MM.1S (cell line): Measurements from ENCODE around the gene SRRM3.

ENCODE experiments used
- DNase-seq: peaks from one replicate; pipeline ENCODE4 v3.0.0-alpha.2; 2015
- H2AFZ ChIP-seq: fragments of 300-600 bp; sonication (generic); 2 replicates; pipeline ENCODE4 v1.6.0; 2016; ENCODE audit warnings: antibody characterized with exemption, low read length
- H3F3A ChIP-seq: fragments of 300-600 bp; sonication (generic); 2 replicates; pipeline ENCODE4 v1.6.1; 2016; ENCODE audit warnings: mild to moderate bottlenecking, antibody characterized with exemption, low read length, moderate library complexity, mixed read lengths; ENCODE audit not compliant: insufficient read depth
- H3K27ac ChIP-seq: fragments of 300-600 bp; sonication (generic); 2 replicates; pipeline ENCODE4 v1.5.1; 2016; ENCODE audit warnings: mild to moderate bottlenecking, low read length
- H3K27me3 ChIP-seq: fragments of 300-600 bp; sonication (generic); replicated peaks from 2 replicates; pipeline ENCODE4 v1.6.0; 2016; ENCODE audit warnings: low read length; ENCODE audit not compliant: insufficient read depth
- H3K36me3 ChIP-seq: fragments of 300-600 bp; sonication (generic); replicated peaks from 2 replicates; pipeline ENCODE4 v1.6.1; 2016; ENCODE audit warnings: mild to moderate bottlenecking, low read length, mixed read lengths; ENCODE audit not compliant: insufficient read depth
- H3K4me1 ChIP-seq: fragments of 300-600 bp; sonication (generic); 2 replicates; pipeline ENCODE4 v1.6.1; 2016; ENCODE audit warnings: low read length, mixed read lengths
- H3K4me2 ChIP-seq: fragments of 300-600 bp; sonication (generic); 2 replicates; pipeline ENCODE4 v1.6.0; 2016; ENCODE audit warnings: low read depth, low read length
- H3K4me3 ChIP-seq: fragments of 300-600 bp; sonication (generic); 2 replicates; pipeline ENCODE4 v1.5.1; 2016; ENCODE audit warnings: low read length, mixed read lengths
- H3K79me2 ChIP-seq: fragments of 300-600 bp; sonication (generic); 2 replicates; pipeline ENCODE4 v1.6.1; 2016; ENCODE audit warnings: mixed run types, low read length, mixed read lengths
- H3K9ac ChIP-seq: fragments of 300-600 bp; sonication (generic); 2 replicates; pipeline ENCODE4 v1.6.1; 2016; ENCODE audit warnings: low read length, mixed read lengths
- H3K9me2 ChIP-seq: fragments of 300-600 bp; sonication (generic); replicated peaks from 2 replicates; pipeline ENCODE4 v1.6.1; 2016; ENCODE audit warnings: mild to moderate bottlenecking, low read length, mixed read lengths; ENCODE audit not compliant: insufficient read depth
- H3K9me3 ChIP-seq: fragments of 300-600 bp; sonication (generic); replicated peaks from 2 replicates; pipeline ENCODE4 v1.6.1; 2016; ENCODE audit warnings: mild to moderate bottlenecking, low read length, mixed read lengths; ENCODE audit not compliant: insufficient read depth
- H4K20me1 ChIP-seq: fragments of 300-600 bp; sonication (generic); 2 replicates; pipeline ENCODE4 v1.6.1; 2016; ENCODE audit warnings: mild to moderate bottlenecking, low read length, moderate library complexity, mixed read lengths; ENCODE audit not compliant: insufficient read depth
- CTCF ChIP-seq: fragments of 300-600 bp; sonication (generic); IDR thresholded peaks from 2 replicates; pipeline ENCODE4 v1.5.1; 2016; ENCODE audit warnings: antibody characterized with exemption, low read length, mixed read lengths
- EZH2 ChIP-seq: fragments of 300-600 bp; sonication (generic); optimal IDR thresholded peaks from 2 replicates; pipeline ENCODE3; 2017; ENCODE audit warnings: low read depth, mild to moderate bottlenecking, antibody characterized with exemption, low read length, mixed read lengths
- EZH2phosphoT487 ChIP-seq: fragments of 300-600 bp; sonication (generic); IDR thresholded peaks from 2 replicates; pipeline ENCODE4 v1.6.1; 2018; ENCODE audit warnings: antibody characterized with exemption, low read length

Gene SRRM3

GRCh38 chr7:76231583-76231982, 29.9 kb downstream of the SRRM3 start:
- DNase-seq, result no peak
- no peak for TF ChIP-seq CTCF
- TF ChIP-seq EZH2, result no peak
- H3K79me2 ChIP-seq, result no peaks in the 10 kb centered on the region
- H3K27me3 ChIP-seq, result peaks cover 54% of the 10 kb centered on the region
- no peak overlapping the region for H3K4me2 ChIP-seq
- H4K20me1 ChIP-seq, result no peaks in the 10 kb centered on the region
- no peaks in the 10 kb centered on the region for H3K9me2 ChIP-seq
- no peak overlapping the region for H3K4me3 ChIP-seq
- H3K36me3 ChIP-seq, result no peaks in the 10 kb centered on the region
- H3K9ac ChIP-seq, result no peak overlapping the region
- no peaks in the 10 kb centered on the region for H3F3A ChIP-seq
- no peak overlapping the region for H3K27ac ChIP-seq
- H3K4me1 ChIP-seq, result no peaks in the 10 kb centered on the region
- no peak overlapping the region for H2AFZ ChIP-seq
- H3K9me3 ChIP-seq, result no peaks in the 10 kb centered on the region

DNA sequence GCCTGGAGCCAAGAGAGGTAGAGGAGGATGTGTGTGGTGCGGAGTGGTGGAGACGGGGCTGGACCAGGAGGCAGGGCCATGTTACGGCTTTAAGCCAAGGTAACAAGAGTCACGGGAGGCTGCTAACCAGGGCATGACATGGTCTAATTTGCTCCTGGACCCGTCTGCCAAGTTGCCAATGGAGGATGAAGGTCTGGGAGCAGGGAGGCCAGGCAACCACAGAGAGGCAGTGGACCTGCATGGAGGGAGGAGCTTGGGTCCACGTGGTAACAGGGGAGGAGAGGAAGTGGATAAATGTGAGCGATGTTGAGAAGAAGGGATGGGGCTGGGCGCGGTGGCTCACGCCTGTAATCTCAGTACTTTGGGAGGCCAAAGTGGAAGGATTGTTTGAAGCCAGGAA, 31.0 kb downstream of the SRRM3 start:
- DNase-seq, result no peak
- Histone ChIP-seq H3K36me3 (no peaks in the 10 kb centered on the region), H3K9me3 (no peaks in the 10 kb centered on the region), H3K4me1 (no peaks in the 10 kb centered on the region), H2AFZ (no peak overlapping the region), H4K20me1 (no peaks in the 10 kb centered on the region), H3K27ac (no peak overlapping the region), H3K27me3 (peaks cover 49% of the 10 kb centered on the region), H3K9ac (no peak overlapping the region), H3K9me2 (no peaks in the 10 kb centered on the region), H3K4me2 (no peak overlapping the region), H3K4me3 (no peak overlapping the region), H3K79me2 (no peaks in the 10 kb centered on the region), H3F3A (no peaks in the 10 kb centered on the region)
- no peak for TF ChIP-seq EZH2
- no peak for TF ChIP-seq EZH2phosphoT487
- TF ChIP-seq CTCF, result no peak

DNA sequence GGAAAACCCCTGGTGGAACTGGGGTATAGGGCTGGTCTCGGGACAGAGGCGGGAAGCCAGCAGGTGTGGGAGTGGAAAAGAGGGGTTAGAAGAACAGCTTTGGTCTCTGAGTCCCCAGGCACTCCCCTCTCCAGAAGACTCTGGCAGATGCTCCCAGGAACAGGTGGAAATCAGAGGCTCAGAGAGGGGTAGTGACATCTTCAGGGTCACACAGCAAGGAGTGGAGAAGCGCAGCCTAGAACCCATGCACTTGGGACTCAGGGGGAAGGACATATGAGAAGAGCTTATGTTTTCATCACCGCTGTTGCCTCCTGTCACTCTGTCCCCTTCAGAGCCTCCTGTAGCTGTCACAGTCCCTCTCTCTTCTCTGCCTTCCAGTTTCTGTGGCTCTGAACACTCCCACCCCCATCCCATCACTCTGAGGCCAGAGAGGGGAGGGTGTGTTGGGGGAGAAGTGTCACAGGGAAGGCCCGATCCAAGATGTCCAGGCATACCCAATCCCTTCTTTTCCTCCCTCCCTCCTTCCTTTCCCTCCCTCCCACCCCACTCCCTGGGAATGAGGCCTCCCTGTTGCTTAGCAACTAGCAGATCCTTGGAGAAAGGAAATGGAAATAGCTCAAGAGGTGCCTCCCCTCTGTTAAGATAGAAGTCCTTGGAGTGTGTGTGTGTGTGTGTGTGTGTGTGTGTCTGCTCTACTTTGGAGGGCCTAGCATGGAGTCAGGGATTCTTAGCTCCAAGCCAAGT, 32.0 kb downstream of the SRRM3 start:
- Histone ChIP-seq H3K4me1 (no peaks in the 10 kb centered on the region), H3K36me3 (no peaks in the 10 kb centered on the region), H3K79me2 (no peaks in the 10 kb centered on the region), H3K9me2 (no peaks in the 10 kb centered on the region), H3K4me3 (no peak overlapping the region), H4K20me1 (no peaks in the 10 kb centered on the region), H3K9me3 (no peaks in the 10 kb centered on the region), H3K4me2 (no peak overlapping the region), H2AFZ (no peak overlapping the region), H3K27me3 (peaks cover 52% of the 10 kb centered on the region), H3K27ac (no peak overlapping the region), H3K9ac (no peak overlapping the region), H3F3A (no peaks in the 10 kb centered on the region)
- TF ChIP-seq CTCF (no peak), EZH2 (no peak), EZH2phosphoT487 (no peak)
- DNase-seq, result no peak
